Choroid plexus epithelial cell (primary cell): Measurements from ENCODE around the gene ATRIP.

ENCODE experiments used
- DNase-seq: peaks from one replicate; pipeline ENCODE4 v3.0.0-alpha.2; 2010; ENCODE audit warnings: low read depth
- H3K4me3 ChIP-seq: 2 replicates; pipeline ENCODE4 v1.5.1; 2011; ENCODE audit warnings: low read depth, mild to moderate bottlenecking, control low read depth, low read length, moderate library complexity
- CTCF ChIP-seq: conservative IDR thresholded peaks from 2 replicates; pipeline ENCODE4 v1.5.1; 2011; ENCODE audit warnings: low read depth, mild to moderate bottlenecking, control low read depth, inconsistent platforms, low read length, moderate library complexity

ATRIP gene

GRCh38 chr3:48465237-48465530, 18.6 kb downstream of the ATRIP start:
- no peak overlapping the region for H3K4me3 ChIP-seq
- no peak for TF ChIP-seq CTCF
- DNase-seq: no peak

GRCh38 chr3:48465531-48466378, 19.2 kb downstream of the ATRIP start:
- TF ChIP-seq CTCF: peak; percentile 72

GRCh38 chr3:48466386-48467109, 20.0 kb downstream of the ATRIP start:
- no peak for TF ChIP-seq CTCF
- peak overlapping the region; percentile 56 for H3K4me3 ChIP-seq
- no peak for DNase-seq

More at GRCh38 chr3:48465531-48466378, 19.2 kb downstream of the ATRIP start:
- peak overlapping the region; percentile 56 for H3K4me3 ChIP-seq
- DNase-seq: peak; percentile 100

GRCh38 chr3:48467110-48467454, 20.5 kb downstream of the ATRIP start:
- no peak overlapping the region for H3K4me3 ChIP-seq
- no peak for TF ChIP-seq CTCF
- DNase-seq: no peak

- TF ChIP-seq CTCF: no peak
- no peak overlapping the region for H3K4me3 ChIP-seq
- DNase-seq: no peak
These were observed 21.1 kb downstream of the ATRIP start for GRCh38 chr3:48467473-48468267.

GRCh38 chr3:48468329-48468731, 21.8 kb downstream of the ATRIP start:
- TF ChIP-seq CTCF: no peak
- no peak overlapping the region for H3K4me3 ChIP-seq
- DNase-seq: no peak
